ENCODE data around the gene SLC26A11.

DNA sequence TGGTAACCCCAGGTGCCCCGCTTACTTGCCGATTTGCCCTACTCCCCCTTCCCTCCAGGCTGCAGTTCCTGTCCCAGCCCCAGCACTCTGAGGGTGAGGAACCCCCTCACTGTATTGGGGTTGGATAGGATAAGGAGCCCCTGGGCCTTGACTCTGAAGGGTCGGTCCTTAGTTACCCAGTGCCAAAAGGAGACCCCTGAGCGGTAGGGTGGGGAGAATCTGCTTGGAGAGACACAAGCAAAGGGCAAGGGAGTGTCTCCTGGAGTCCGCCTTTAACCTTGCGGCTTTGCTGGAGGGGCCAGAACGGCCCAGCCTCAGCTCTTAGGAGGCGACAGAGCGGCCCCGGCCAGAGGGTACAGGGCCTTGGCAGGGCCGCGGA is 37.4 kb upstream of the SLC26A11 start:
- TF ChIP-seq POLR2AphosphoS5 (IDR thresholded peaks at IDR 0.05; ENCODE audit: low read depth, low read length) = no peak
- no peak for TF ChIP-seq POLR2A (IDR thresholded peaks at IDR 0.05; ENCODE audit: low read depth, low read length)

Measured in GM12892 (cell line).